Gastrocnemius medialis (tissue), 4 donors: ENCODE measurements around the gene PLEKHG3.

Experiments
- CTCF ChIP-seq, 5 experiments: fragments of 450-650 bp in 3 of 5; fragments of 200-600 bp in 2 of 5; sonication (generic) in 2 of 5; IDR thresholded peaks in 4 of 5; conservative IDR thresholded peaks in 1 of 5; 1 replicate in 4 of 5; 2 replicates in 1 of 5; pipeline ENCODE4 v1.5.1; 2016 to 2019; ENCODE audit warnings: antibody characterized with exemption in 5 of 5, mild to moderate bottlenecking in 3 of 5, moderate library complexity in 3 of 5
- POLR2A ChIP-seq, 2 donors: fragments of 450-650 bp; IDR thresholded peaks; one replicate each; pipeline ENCODE4 v1.6.1; 2017; ENCODE audit warnings: antibody characterized with exemption in 2 of 2, mild to moderate bottlenecking in 2 of 2, moderate library complexity in 2 of 2

- no peak for TF ChIP-seq CTCF (IDR thresholded peaks at IDR 0.05 in 4 of 5, conservative IDR thresholded peaks at IDR 0.05 in 1 of 5)
- no peak for TF ChIP-seq POLR2A (IDR thresholded peaks at IDR 0.05)
These were observed 18.6 kb upstream of the PLEKHG3 start for GRCh38 chr14:64685371-64686281.
